ENCODE results near the gene RYR1.

RYR1 gene

GRCh38 chr19:38539751-38540150 lies 106.3 kb downstream of the RYR1 start:
- 90% methylated on average over 1 of the region's 1 CpG for WGBS (ENCODE audit: insufficient coverage)
- Histone ChIP-seq H3K4me3 (ENCODE audit: control insufficient read depth in 1 of 7, extremely low read depth in 1 of 7, insufficient read depth in 4 of 7, low read depth in 2 of 7, low read length in 6 of 7) (no peak overlapping the region), H3K4me1 (ENCODE audit: control extremely low read depth in 1 of 4, control insufficient read depth in 4 of 4, insufficient read depth in 4 of 4, low read length in 3 of 4) (peaks cover 2 to 22% (median 8%) of the 10 kb centered on the region in 4 experiments), H3K27me3 (replicated peaks in 2 of 5; ENCODE audit: control insufficient read depth in 4 of 5, insufficient read depth in 5 of 5, low read length in 4 of 5) (peaks cover 0 to 9% (median 0%) of the 10 kb centered on the region in 5 experiments), H3K27ac (ENCODE audit: insufficient read depth in 1 of 2, low read depth in 1 of 2, low read length in 2 of 2, poor library complexity in 1 of 2, severe bottlenecking in 2 of 2) (no peak overlapping the region), H3K9me3 (ENCODE audit: control extremely low read depth in 1 of 5, control insufficient read depth in 4 of 5, insufficient read depth in 2 of 5, low read depth in 1 of 5, low read length in 4 of 5) (peaks cover 0 to 11% (median 11%) of the 10 kb centered on the region in 5 experiments), H3K36me3 (ENCODE audit: control insufficient read depth in 4 of 4, insufficient read depth in 4 of 4, low read length in 3 of 4) (no peaks in the 10 kb centered on the region)
- no peak for DNase-seq
- CTCF ChIA-PET: no interaction called here
- POLR2A ChIA-PET: interaction anchor here (0.5 kb wide), 1 partner anchor 69 kb away, joined by 4 read pairs; no protein-coding TSS in a partner anchor

- Histone ChIP-seq H3K4me1 (ENCODE audit: control extremely low read depth in 1 of 4, control insufficient read depth in 4 of 4, insufficient read depth in 4 of 4, low read length in 3 of 4) (peaks cover 2 to 25% (median 8%) of the 10 kb centered on the region in 4 experiments), H3K36me3 (ENCODE audit: control insufficient read depth in 4 of 4, insufficient read depth in 4 of 4, low read length in 3 of 4) (no peaks in the 10 kb centered on the region), H3K4me3 (ENCODE audit: control insufficient read depth in 1 of 7, extremely low read depth in 1 of 7, insufficient read depth in 4 of 7, low read depth in 2 of 7, low read length in 6 of 7) (no peak overlapping the region), H3K27ac (ENCODE audit: insufficient read depth in 1 of 2, low read depth in 1 of 2, low read length in 2 of 2, poor library complexity in 1 of 2, severe bottlenecking in 2 of 2) (no peak overlapping the region), H3K9me3 (ENCODE audit: control extremely low read depth in 1 of 5, control insufficient read depth in 4 of 5, insufficient read depth in 2 of 5, low read depth in 1 of 5, low read length in 4 of 5) (no peaks in the 10 kb centered on the region), H3K27me3 (replicated peaks in 2 of 5; ENCODE audit: control insufficient read depth in 4 of 5, insufficient read depth in 5 of 5, low read length in 4 of 5) (no peaks in the 10 kb centered on the region)
- no peak for DNase-seq
- no CpG with 5 or more reads among the region's 4 CpGs for WGBS (ENCODE audit: insufficient coverage)
- CTCF ChIA-PET: no interaction called here
- POLR2A ChIA-PET: no interaction called here
Observed at GRCh38 chr19:38542040-38542439, 108.5 kb downstream of the RYR1 start.

- H3K27ac ChIP-seq (ENCODE audit: insufficient read depth in 1 of 2, low read depth in 1 of 2, low read length in 2 of 2, poor library complexity in 1 of 2, severe bottlenecking in 2 of 2): peak overlapping the region in 1 of 2 experiments; percentile 14
- peaks cover 2 to 22% (median 7%) of the 10 kb centered on the region in 4 experiments for H3K4me1 ChIP-seq (ENCODE audit: control extremely low read depth in 1 of 4, control insufficient read depth in 4 of 4, insufficient read depth in 4 of 4, low read length in 3 of 4)
- no peaks in the 10 kb centered on the region for H3K9me3 ChIP-seq (ENCODE audit: control extremely low read depth in 1 of 5, control insufficient read depth in 4 of 5, insufficient read depth in 2 of 5, low read depth in 1 of 5, low read length in 4 of 5)
- no peak overlapping the region for H3K4me3 ChIP-seq (ENCODE audit: control insufficient read depth in 1 of 7, extremely low read depth in 1 of 7, insufficient read depth in 4 of 7, low read depth in 2 of 7, low read length in 6 of 7)
- no peak for DNase-seq
- ChIA-PET CTCF (interaction anchor here (1.0 to 1.8 kb wide), 4 partner anchors 10 to 92 kb away, joined by 3 to 4 read pairs (median 4); partner anchors contain the start of gene MAP4K1), POLR2A (no interaction called here)
- no peaks in the 10 kb centered on the region for H3K36me3 ChIP-seq (ENCODE audit: control insufficient read depth in 4 of 4, insufficient read depth in 4 of 4, low read length in 3 of 4)
- no peaks in the 10 kb centered on the region for H3K27me3 ChIP-seq (replicated peaks in 2 of 5; ENCODE audit: control insufficient read depth in 4 of 5, insufficient read depth in 5 of 5, low read length in 4 of 5)
- 74% methylated on average over 15 of the region's 19 CpGs for WGBS (ENCODE audit: insufficient coverage)
Observed at GRCh38 chr19:38543286-38543806, 109.9 kb downstream of the RYR1 start.

- peaks cover 2 to 15% (median 4%) of the 10 kb centered on the region in 4 experiments for H3K4me1 ChIP-seq (ENCODE audit: control extremely low read depth in 1 of 4, control insufficient read depth in 4 of 4, insufficient read depth in 4 of 4, low read length in 3 of 4)
- peak overlapping the region in 1 of 2 experiments; percentile 59 for H3K27ac ChIP-seq (ENCODE audit: insufficient read depth in 1 of 2, low read depth in 1 of 2, low read length in 2 of 2, poor library complexity in 1 of 2, severe bottlenecking in 2 of 2)
- H3K36me3 ChIP-seq (ENCODE audit: control insufficient read depth in 4 of 4, insufficient read depth in 4 of 4, low read length in 3 of 4): no peaks in the 10 kb centered on the region
- H3K9me3 ChIP-seq (ENCODE audit: control extremely low read depth in 1 of 5, control insufficient read depth in 4 of 5, insufficient read depth in 2 of 5, low read depth in 1 of 5, low read length in 4 of 5): no peaks in the 10 kb centered on the region
- POLR2A ChIA-PET: no interaction called here
- CTCF ChIA-PET: interaction anchor here (1.0 to 1.8 kb wide), 6 partner anchors 11 to 177 kb away, joined by 3 to 4 read pairs (median 3); partner anchors contain the start of gene MAP4K1
- H3K27me3 ChIP-seq (replicated peaks in 2 of 5; ENCODE audit: control insufficient read depth in 4 of 5, insufficient read depth in 5 of 5, low read length in 4 of 5): no peaks in the 10 kb centered on the region
- WGBS (ENCODE audit: insufficient coverage): 58% methylated on average over 13 of the region's 21 CpGs
- peak overlapping the region in 1 of 7 experiments; percentile 12 for H3K4me3 ChIP-seq (ENCODE audit: control insufficient read depth in 1 of 7, extremely low read depth in 1 of 7, insufficient read depth in 4 of 7, low read depth in 2 of 7, low read length in 6 of 7)
- DNase-seq: peak; percentile 70 to 89 (median 77)
Observed at GRCh38 chr19:38543807-38544568, 110.5 kb downstream of the RYR1 start.

- Histone ChIP-seq H3K27ac (ENCODE audit: insufficient read depth in 1 of 2, low read depth in 1 of 2, low read length in 2 of 2, poor library complexity in 1 of 2, severe bottlenecking in 2 of 2) (peak overlapping the region in 1 of 2 experiments; percentile 59), H3K9me3 (ENCODE audit: control extremely low read depth in 1 of 5, control insufficient read depth in 4 of 5, insufficient read depth in 2 of 5, low read depth in 1 of 5, low read length in 4 of 5) (no peaks in the 10 kb centered on the region), H3K27me3 (replicated peaks in 2 of 5; ENCODE audit: control insufficient read depth in 4 of 5, insufficient read depth in 5 of 5, low read length in 4 of 5) (peaks cover 0 to 2% (median 0%) of the 10 kb centered on the region in 5 experiments), H3K36me3 (ENCODE audit: control insufficient read depth in 4 of 4, insufficient read depth in 4 of 4, low read length in 3 of 4) (no peaks in the 10 kb centered on the region), H3K4me3 (ENCODE audit: control insufficient read depth in 1 of 7, extremely low read depth in 1 of 7, insufficient read depth in 4 of 7, low read depth in 2 of 7, low read length in 6 of 7) (peak overlapping the region in 1 of 7 experiments; percentile 12), H3K4me1 (ENCODE audit: control extremely low read depth in 1 of 4, control insufficient read depth in 4 of 4, insufficient read depth in 4 of 4, low read length in 3 of 4) (peaks cover 2 to 11% (median 4%) of the 10 kb centered on the region in 4 experiments)
- POLR2A ChIA-PET: no interaction called here
- CTCF ChIA-PET: interaction anchor here (1.1 to 1.3 kb wide), 2 partner anchors 160 to 176 kb away, joined by 3 read pairs; no protein-coding TSS in a partner anchor
- DNase-seq: peak in 1 of 3 donors; percentile 88
- WGBS (ENCODE audit: insufficient coverage): 21% methylated on average over 4 of the region's 6 CpGs
Observed at GRCh38 chr19:38544569-38545315, 111.3 kb downstream of the RYR1 start.

- Histone ChIP-seq H3K4me1 (ENCODE audit: control extremely low read depth in 1 of 4, control insufficient read depth in 4 of 4, insufficient read depth in 4 of 4, low read length in 3 of 4) (peaks cover 2 to 11% (median 4%) of the 10 kb centered on the region in 4 experiments), H3K4me3 (ENCODE audit: control insufficient read depth in 1 of 7, extremely low read depth in 1 of 7, insufficient read depth in 4 of 7, low read depth in 2 of 7, low read length in 6 of 7) (no peak overlapping the region), H3K36me3 (ENCODE audit: control insufficient read depth in 4 of 4, insufficient read depth in 4 of 4, low read length in 3 of 4) (no peaks in the 10 kb centered on the region), H3K9me3 (ENCODE audit: control extremely low read depth in 1 of 5, control insufficient read depth in 4 of 5, insufficient read depth in 2 of 5, low read depth in 1 of 5, low read length in 4 of 5) (no peaks in the 10 kb centered on the region), H3K27ac (ENCODE audit: insufficient read depth in 1 of 2, low read depth in 1 of 2, low read length in 2 of 2, poor library complexity in 1 of 2, severe bottlenecking in 2 of 2) (no peak overlapping the region), H3K27me3 (replicated peaks in 2 of 5; ENCODE audit: control insufficient read depth in 4 of 5, insufficient read depth in 5 of 5, low read length in 4 of 5) (peaks cover 0 to 2% (median 0%) of the 10 kb centered on the region in 5 experiments)
- no peak for DNase-seq
- CTCF ChIA-PET: interaction anchor here (1.3 kb wide), 1 partner anchor 160 kb away, joined by 3 read pairs; no protein-coding TSS in a partner anchor
- POLR2A ChIA-PET: no interaction called here
- 96% methylated on average over 8 of the region's 8 CpGs for WGBS (ENCODE audit: insufficient coverage)
Observed at GRCh38 chr19:38545596-38545995, 112.1 kb downstream of the RYR1 start.
